Activated CD8-positive, alpha-beta memory T cell treated with anti-CD3 and anti-CD28 coated beads, Interleukin-2, amount 50 U/mL, for 4 hours (primary cell): ENCODE results near the gene KCNJ9.
"Not testable (repeated sequence)": the region's sequence is repeated elsewhere in the genome, so short reads cannot be mapped to it uniquely, and the experiment has no call there.

Experiments used
- DNase-seq: peaks from one replicate; pipeline ENCODE4 v3.0.0-alpha.2; 2020

Gene KCNJ9

GRCh38 chr1:160105155-160105554, 23.8 kb downstream of the KCNJ9 start:
- no peak for DNase-seq

- DNase-seq: no peak
Measured at GRCh38 chr1:160107512-160107911, 26.2 kb downstream of the KCNJ9 start.

- DNase-seq: no peak
Measured at GRCh38 chr1:160108888-160109662, 27.7 kb downstream of the KCNJ9 start.

GRCh38 chr1:160109686-160110085, 28.3 kb downstream of the KCNJ9 start:
- no peak for DNase-seq

GRCh38 chr1:160111462-160111861, 30.1 kb downstream of the KCNJ9 start:
- DNase-seq: not testable (repeated sequence)

- no peak for DNase-seq
Measured at GRCh38 chr1:160112357-160112756, 31.0 kb downstream of the KCNJ9 start.

GRCh38 chr1:160113407-160113806, 32.1 kb downstream of the KCNJ9 start:
- no peak for DNase-seq

- no peak for DNase-seq
Measured at GRCh38 chr1:160114085-160114484, 32.7 kb downstream of the KCNJ9 start.

GRCh38 chr1:160115545-160116282, 34.4 kb downstream of the KCNJ9 start, which contains the start of gene ATP1A2:
TSS of gene ATP1A2 (plus strand) at chr1:160115759. CDS start at chr1:160115862, 103 bp downstream.
- no peak for DNase-seq

GRCh38 chr1:160116283-160117147, 35.2 kb downstream of the KCNJ9 start:
- no peak for DNase-seq

GRCh38 chr1:160117300-160117699, 36.0 kb downstream of the KCNJ9 start:
- no peak for DNase-seq

- DNase-seq: no peak
Measured at GRCh38 chr1:160117709-160118183, 36.4 kb downstream of the KCNJ9 start.

GRCh38 chr1:160118928-160119327, 37.6 kb downstream of the KCNJ9 start:
- no peak for DNase-seq

- DNase-seq: no peak
Measured at GRCh38 chr1:160120797-160121196, 39.5 kb downstream of the KCNJ9 start.

- DNase-seq: no peak
Measured at GRCh38 chr1:160121388-160121787, 40.0 kb downstream of the KCNJ9 start.

GRCh38 chr1:160122978-160123495, 41.7 kb downstream of the KCNJ9 start:
- no peak for DNase-seq

GRCh38 chr1:160123726-160124125, 42.4 kb downstream of the KCNJ9 start:
- DNase-seq: no peak

GRCh38 chr1:160124705-160125478, 43.6 kb downstream of the KCNJ9 start:
- DNase-seq: no peak

- DNase-seq: no peak
Measured at GRCh38 chr1:160125746-160126145, 44.4 kb downstream of the KCNJ9 start.

GRCh38 chr1:160126342-160126741, 45.0 kb downstream of the KCNJ9 start:
- DNase-seq: not testable (repeated sequence)

- no peak for DNase-seq
Measured at GRCh38 chr1:160127381-160127780, 46.0 kb downstream of the KCNJ9 start.
